Mucosa of gallbladder (tissue), 1 donor: ENCODE measurements around the gene CYRIA. TPM values are rescaled to one million over a fixed set of nuclear protein-coding genes. Genes with fewer than 3 reads are reported as not detected.

ENCODE experiments used
- DNase-seq: peaks from one replicate; pipeline ENCODE4 v3.0.0-alpha.2; 2020; ENCODE audit warnings: low spot score
- total RNA-seq: library from RNA; stranded (reverse); gene quantifications from one replicate; pipeline ENCODE4 v1.2.1, GENCODE V29; 2021
- donor health status: DM: no; HTN: no; CAD: no.

Gene CYRIA
- total RNA-seq, 1 donor from 2014 or later, result 7.0 TPM

- no peak for DNase-seq
Observed at GRCh38 chr2:16669388-16669787, 3.8 kb upstream of the CYRIA start.

GRCh38 chr2:16666449-16666801 is 791 bp upstream of the CYRIA start:
- DNase-seq, result no peak

- DNase-seq, result no peak
Observed at GRCh38 chr2:16664809-16665747, 556 bp downstream of the CYRIA start.

GRCh38 chr2:16664052-16664731 is 1.4 kb downstream of the CYRIA start:
- DNase-seq, result peak; percentile 77

DNA sequence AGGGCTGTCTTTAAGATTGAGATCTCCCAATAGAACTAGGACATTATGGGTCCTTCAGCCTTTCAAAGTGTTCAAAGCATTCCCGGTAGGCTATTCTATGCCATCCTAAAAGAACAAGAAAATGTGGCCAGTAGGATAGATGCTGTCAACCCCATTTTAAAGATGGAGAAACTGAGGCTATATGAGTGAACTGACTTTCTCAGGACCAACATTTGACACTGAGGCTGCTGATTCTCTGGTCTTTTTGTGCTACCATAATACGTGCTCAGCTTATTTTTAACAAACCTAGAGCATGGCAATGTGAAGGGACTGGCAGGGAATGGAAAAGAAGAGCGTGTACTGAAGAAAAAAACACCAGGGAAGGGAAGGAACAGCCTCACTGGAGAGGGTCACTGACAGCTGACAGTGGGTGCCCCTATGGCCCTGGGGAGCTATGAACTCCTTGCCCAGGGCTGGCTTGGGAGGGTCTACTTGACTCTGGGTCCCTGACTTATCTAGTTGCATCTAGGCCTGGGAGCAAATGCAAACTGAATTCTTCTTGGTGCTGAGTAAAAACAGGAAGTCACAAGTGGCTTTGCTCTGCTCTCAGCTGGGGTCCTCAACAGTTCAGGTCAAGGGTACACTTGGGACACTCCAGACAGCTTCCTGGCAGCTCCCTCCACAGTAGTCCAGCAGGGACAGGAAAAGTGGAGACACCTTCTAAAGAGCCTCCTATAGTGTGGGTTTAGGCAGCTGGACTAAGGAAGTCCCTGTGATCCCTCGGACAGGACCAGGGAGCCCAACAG is 2.3 kb downstream of the CYRIA start:
- DNase-seq, result no peak

- DNase-seq, result no peak
Observed at GRCh38 chr2:16661936-16662839, 3.4 kb downstream of the CYRIA start.

- no peak for DNase-seq
Observed at GRCh38 chr2:16661526-16661925, 4.1 kb downstream of the CYRIA start.

- no peak for DNase-seq
Observed at GRCh38 chr2:16660556-16660955, 5.1 kb downstream of the CYRIA start.

GRCh38 chr2:16660114-16660513 is 5.5 kb downstream of the CYRIA start:
- no peak for DNase-seq

GRCh38 chr2:16658076-16658739 is 7.4 kb downstream of the CYRIA start:
- DNase-seq, result no peak

DNA sequence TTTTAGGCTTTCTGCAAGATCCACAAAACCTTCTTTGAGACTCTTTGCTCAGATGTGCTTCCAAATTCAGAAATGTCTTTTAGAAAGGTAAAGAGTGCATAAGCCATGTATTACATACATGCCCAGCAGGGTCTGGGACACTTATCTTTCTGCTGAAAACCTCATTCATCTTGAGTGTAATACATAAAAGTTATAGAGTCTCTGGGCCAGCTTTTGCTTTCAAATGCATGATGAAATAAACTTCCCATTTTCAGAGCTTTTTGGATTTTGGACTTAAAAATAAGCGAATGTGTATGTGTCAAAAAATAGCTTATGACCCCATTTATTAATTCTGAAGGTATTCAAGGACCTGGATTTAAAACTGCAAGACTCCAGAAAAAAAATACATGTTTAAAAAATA is 8.0 kb downstream of the CYRIA start:
- DNase-seq, result no peak

- peak; percentile 28 for DNase-seq
Observed at GRCh38 chr2:16656784-16657391, 8.7 kb downstream of the CYRIA start.

DNA sequence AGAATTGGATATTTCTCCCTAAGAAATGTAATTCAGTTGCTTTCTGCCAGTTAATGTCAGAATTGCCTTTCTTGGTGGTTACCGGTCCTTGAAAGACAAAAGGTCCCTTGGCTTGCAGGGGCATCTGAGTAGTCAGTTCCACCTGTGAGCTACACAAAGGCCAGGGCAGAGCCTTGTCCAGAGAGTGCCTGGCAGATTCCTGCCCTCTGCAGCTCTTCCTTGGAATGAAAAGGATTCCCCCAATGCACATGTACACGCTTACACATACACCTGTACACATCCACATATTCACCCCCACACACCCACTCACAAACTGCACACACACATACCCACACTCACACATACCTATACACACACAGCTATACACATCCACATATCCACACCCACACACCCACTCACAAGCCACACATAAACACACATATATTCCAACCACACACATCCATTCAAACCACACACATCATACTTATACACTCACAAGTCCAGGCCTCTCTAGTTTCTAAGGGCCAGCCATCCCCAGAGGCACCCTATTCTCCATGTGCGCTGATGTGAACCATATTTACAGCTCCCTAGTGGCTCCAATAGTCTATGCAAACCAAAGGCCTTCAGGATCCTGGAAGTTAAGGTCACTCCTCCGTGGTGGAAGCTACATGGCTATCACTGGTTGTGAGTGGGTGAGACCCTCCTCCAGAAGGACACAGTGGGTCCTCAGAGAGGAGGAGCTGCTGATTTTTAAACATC is 9.6 kb downstream of the CYRIA start:
- no peak for DNase-seq

DNA sequence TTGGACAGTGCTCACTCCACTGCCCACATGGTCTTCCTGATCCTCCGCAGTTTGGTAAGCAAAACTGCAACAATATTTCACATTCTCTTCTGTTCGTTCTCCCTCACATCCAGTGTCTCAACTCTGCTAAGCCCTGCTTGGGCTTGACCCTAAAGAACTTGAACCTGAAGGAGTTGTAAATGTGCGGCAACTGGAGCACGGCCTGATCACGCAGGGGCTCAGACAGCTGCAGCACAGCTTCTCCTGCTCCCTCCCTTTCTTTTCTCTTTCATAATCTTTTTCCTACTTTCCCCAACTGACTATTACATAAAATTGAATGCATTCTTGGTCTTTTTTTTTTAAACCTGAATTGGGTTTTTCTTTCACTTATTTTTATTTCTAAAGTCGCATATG is 10.2 kb downstream of the CYRIA start:
- no peak for DNase-seq

- DNase-seq, result no peak
Observed at GRCh38 chr2:16654833-16655444, 10.7 kb downstream of the CYRIA start.

GRCh38 chr2:16653799-16654198 is 11.8 kb downstream of the CYRIA start:
- no peak for DNase-seq

GRCh38 chr2:16653083-16653375 is 12.6 kb downstream of the CYRIA start:
- no peak for DNase-seq

- no peak for DNase-seq
Observed at GRCh38 chr2:16652296-16653082, 13.1 kb downstream of the CYRIA start.
